ENCODE measurements around the gene PPP2R2B. TPM values are rescaled to one million over a fixed set of nuclear protein-coding genes. Genes with fewer than 3 reads are reported as not detected.

PPP2R2B gene
- total and polyA plus RNA-seq, 12 donors: 0.35 to 11.7 (median 4.7) TPM

- Histone ChIP-seq H3K36me3 (replicated peaks in 1 of 2) (no peaks in the 10 kb centered on the region), H3K27ac (no peak overlapping the region), H3K9me3 (replicated peaks in 1 of 3) (no peaks in the 10 kb centered on the region), H3K4me3 (no peak overlapping the region), H3K27me3 (no peaks in the 10 kb centered on the region), H3K4me1 (replicated peaks in 1 of 2) (no peaks in the 10 kb centered on the region)
- peak in 1 of 7 donors; percentile 69 for DNase-seq
- no peak for TF ChIP-seq POLR2A (IDR thresholded peaks at IDR 0.05)
- intact Hi-C loops (cut with DNase I): no loop called here
- 54 to 75% (median 60%) methylated on average over 2 to 3 of the region's 3 CpGs for WGBS, 4 donors
Observed at GRCh38 chr5:146647656-146648199, 230.8 kb downstream of the PPP2R2B start.

- intact Hi-C loops (cut with DNase I): no loop called here
- Histone ChIP-seq H3K27me3 (no peaks in the 10 kb centered on the region), H3K36me3 (replicated peaks in 1 of 2) (no peaks in the 10 kb centered on the region), H3K4me3 (no peak overlapping the region), H3K4me1 (replicated peaks in 1 of 2) (no peaks in the 10 kb centered on the region), H3K27ac (no peak overlapping the region), H3K9me3 (replicated peaks in 1 of 3) (no peaks in the 10 kb centered on the region)
- WGBS, 4 donors: 77 to 84% (median 80%) methylated on average over 1 of the region's 1 CpG
- no peak for TF ChIP-seq POLR2A (IDR thresholded peaks at IDR 0.05)
- TF ChIP-seq CTCF (IDR thresholded peaks at IDR 0.05): no peak
- no peak for DNase-seq
Observed at GRCh38 chr5:146646441-146646840, 232.1 kb downstream of the PPP2R2B start.

GRCh38 chr5:146645342-146645741 lies 233.2 kb downstream of the PPP2R2B start:
- TF ChIP-seq CTCF (IDR thresholded peaks at IDR 0.05) (no peak), POLR2A (IDR thresholded peaks at IDR 0.05) (no peak)
- Histone ChIP-seq H3K4me1 (replicated peaks in 1 of 2) (no peaks in the 10 kb centered on the region), H3K9me3 (replicated peaks in 1 of 3) (no peaks in the 10 kb centered on the region), H3K36me3 (replicated peaks in 1 of 2) (no peaks in the 10 kb centered on the region), H3K27me3 (no peaks in the 10 kb centered on the region), H3K27ac (no peak overlapping the region), H3K4me3 (no peak overlapping the region)
- intact Hi-C loops (cut with DNase I): no loop called here
- DNase-seq: no peak
- WGBS, 4 donors: 17 to 100% (median 74%) methylated on average over 1 of the region's 1 CpG

- WGBS, 4 donors: 81 to 90% (median 90%) methylated on average over 3 of the region's 3 CpGs
- Histone ChIP-seq H3K4me1 (replicated peaks in 1 of 2) (no peaks in the 10 kb centered on the region), H3K27me3 (no peaks in the 10 kb centered on the region), H3K36me3 (replicated peaks in 1 of 2) (no peaks in the 10 kb centered on the region), H3K4me3 (no peak overlapping the region), H3K9me3 (replicated peaks in 1 of 3) (no peaks in the 10 kb centered on the region), H3K27ac (no peak overlapping the region)
- intact Hi-C loops (cut with DNase I): no loop called here
- no peak for DNase-seq
- TF ChIP-seq POLR2A (IDR thresholded peaks at IDR 0.05) (no peak), CTCF (IDR thresholded peaks at IDR 0.05) (no peak)
Observed at GRCh38 chr5:146644831-146645230, 233.7 kb downstream of the PPP2R2B start.

GRCh38 chr5:146643776-146644175 lies 234.8 kb downstream of the PPP2R2B start:
- no peaks in the 10 kb centered on the region for H3K27me3 ChIP-seq
- WGBS, 4 donors: 34 to 53% (median 43%) methylated on average over 2 of the region's 2 CpGs
- intact Hi-C loops (cut with DNase I): no loop called here
- H3K9me3 ChIP-seq (replicated peaks in 1 of 3): no peaks in the 10 kb centered on the region
- H3K4me1 ChIP-seq (replicated peaks in 1 of 2): no peaks in the 10 kb centered on the region
- H3K27ac ChIP-seq: no peak overlapping the region
- H3K36me3 ChIP-seq (replicated peaks in 1 of 2): no peaks in the 10 kb centered on the region
- H3K4me3 ChIP-seq: no peak overlapping the region
- no peak for TF ChIP-seq POLR2A (IDR thresholded peaks at IDR 0.05)
- no peak for TF ChIP-seq CTCF (IDR thresholded peaks at IDR 0.05)
- DNase-seq: no peak
